ENCODE results near the gene PRKAG1.

The PRKAG1 gene

GRCh38 chr12:49055978-49056754, 37.6 kb upstream of the PRKAG1 start:
- H3K79me2 ChIP-seq (ENCODE audit: insufficient read depth, low read length), result peaks cover 91% of the 10 kb centered on the region
- no peaks in the 10 kb centered on the region for H3K9me3 ChIP-seq (ENCODE audit: insufficient read depth, low read depth, low read length)
- no peaks in the 10 kb centered on the region for H3K9me2 ChIP-seq (replicated peaks; ENCODE audit: low read depth, low read length)
- TF ChIP-seq CTCF (conservative IDR thresholded peaks at IDR 0.05; ENCODE audit: low read length) (no peak), EZH2phosphoT487 (IDR thresholded peaks at IDR 0.05; ENCODE audit: borderline replicate concordance) (no peak)
- peak overlapping the region; percentile 86 for H3K4me3 ChIP-seq (ENCODE audit: low read length, poor library complexity, severe bottlenecking)
- H3F3A ChIP-seq (ENCODE audit: low read depth), result no peaks in the 10 kb centered on the region
- peak overlapping the region; percentile 99 for H3K4me2 ChIP-seq (ENCODE audit: low read depth, low read length, poor library complexity, severe bottlenecking)
- peaks cover 42% of the 10 kb centered on the region for H3K36me3 ChIP-seq (ENCODE audit: insufficient read depth, low read length)
- H3K4me1 ChIP-seq (ENCODE audit: insufficient read depth, low read length, poor library complexity, severe bottlenecking), result peaks cover 26% of the 10 kb centered on the region
- no peak overlapping the region for H2AFZ ChIP-seq (ENCODE audit: low read length)
- H3K9ac ChIP-seq (ENCODE audit: low read depth, low read length, poor library complexity, severe bottlenecking), result peak overlapping the region; percentile 94
- peaks cover 83% of the 10 kb centered on the region for H4K20me1 ChIP-seq (ENCODE audit: insufficient read depth, low read length, poor library complexity, severe bottlenecking)
- H3K27me3 ChIP-seq (ENCODE audit: insufficient read depth, low read length, poor library complexity, severe bottlenecking), result peaks cover 12% of the 10 kb centered on the region

GRCh38 chr12:49055092-49055491, 36.5 kb upstream of the PRKAG1 start:
- H3K4me1 ChIP-seq (ENCODE audit: insufficient read depth, low read length, poor library complexity, severe bottlenecking), result peaks cover 26% of the 10 kb centered on the region
- no peaks in the 10 kb centered on the region for H3K9me3 ChIP-seq (ENCODE audit: insufficient read depth, low read depth, low read length)
- H4K20me1 ChIP-seq (ENCODE audit: insufficient read depth, low read length, poor library complexity, severe bottlenecking), result peaks cover 91% of the 10 kb centered on the region
- no peaks in the 10 kb centered on the region for H3F3A ChIP-seq (ENCODE audit: low read depth)
- no peak for TF ChIP-seq EZH2phosphoT487 (IDR thresholded peaks at IDR 0.05; ENCODE audit: borderline replicate concordance)
- no peak for TF ChIP-seq CTCF (conservative IDR thresholded peaks at IDR 0.05; ENCODE audit: low read length)
- H3K9ac ChIP-seq (ENCODE audit: low read depth, low read length, poor library complexity, severe bottlenecking), result peak overlapping the region; percentile 94
- H3K36me3 ChIP-seq (ENCODE audit: insufficient read depth, low read length), result peaks cover 52% of the 10 kb centered on the region
- H3K4me3 ChIP-seq (ENCODE audit: low read length, poor library complexity, severe bottlenecking), result peak overlapping the region; percentile 86
- H3K4me2 ChIP-seq (ENCODE audit: low read depth, low read length, poor library complexity, severe bottlenecking), result peak overlapping the region; percentile 99
- peaks cover 86% of the 10 kb centered on the region for H3K79me2 ChIP-seq (ENCODE audit: insufficient read depth, low read length)
- no peaks in the 10 kb centered on the region for H3K9me2 ChIP-seq (replicated peaks; ENCODE audit: low read depth, low read length)
- H3K27me3 ChIP-seq (ENCODE audit: insufficient read depth, low read length, poor library complexity, severe bottlenecking), result peaks cover 9% of the 10 kb centered on the region
- no peak overlapping the region for H2AFZ ChIP-seq (ENCODE audit: low read length)

- H3K4me2 ChIP-seq (ENCODE audit: low read depth, low read length, poor library complexity, severe bottlenecking), result peak overlapping the region; percentile 99
- peaks cover 58% of the 10 kb centered on the region for H3K36me3 ChIP-seq (ENCODE audit: insufficient read depth, low read length)
These were observed 35.9 kb upstream of the PRKAG1 start for GRCh38 chr12:49054524-49054923.

More at GRCh38 chr12:49054524-49054923, 35.9 kb upstream of the PRKAG1 start:
- H3F3A ChIP-seq (ENCODE audit: low read depth), result no peaks in the 10 kb centered on the region
- no peaks in the 10 kb centered on the region for H3K9me2 ChIP-seq (replicated peaks; ENCODE audit: low read depth, low read length)
- no peak overlapping the region for H2AFZ ChIP-seq (ENCODE audit: low read length)
- peaks cover 3% of the 10 kb centered on the region for H3K27me3 ChIP-seq (ENCODE audit: insufficient read depth, low read length, poor library complexity, severe bottlenecking)
- H3K4me1 ChIP-seq (ENCODE audit: insufficient read depth, low read length, poor library complexity, severe bottlenecking), result peaks cover 26% of the 10 kb centered on the region
- H4K20me1 ChIP-seq (ENCODE audit: insufficient read depth, low read length, poor library complexity, severe bottlenecking), result peaks cover 85% of the 10 kb centered on the region
- H3K4me3 ChIP-seq (ENCODE audit: low read length, poor library complexity, severe bottlenecking), result peak overlapping the region; percentile 86
- TF ChIP-seq CTCF (conservative IDR thresholded peaks at IDR 0.05; ENCODE audit: low read length) (no peak), EZH2phosphoT487 (IDR thresholded peaks at IDR 0.05; ENCODE audit: borderline replicate concordance) (no peak)
- no peak overlapping the region for H3K9ac ChIP-seq (ENCODE audit: low read depth, low read length, poor library complexity, severe bottlenecking)
- H3K79me2 ChIP-seq (ENCODE audit: insufficient read depth, low read length), result peaks cover 80% of the 10 kb centered on the region
- H3K9me3 ChIP-seq (ENCODE audit: insufficient read depth, low read depth, low read length), result no peaks in the 10 kb centered on the region

Data from Loucy (cell line).